Activated T-helper 1 cell treated with anti-CD3 and anti-CD28 coated beads, Interleukin-12 subunit alpha, Interleukin-12 subunit beta, Interleukin-2, Interleukin-4 antibody, amounts not matched to agents 30 ng/mL and 10 ng/mL and 1 ng/mL, durations not matched to agents 14 hours and 24 hours and 36 hours (primary cell): ENCODE measurements around the gene ACBD3. TPM values are rescaled to one million over a fixed set of nuclear protein-coding genes. Genes with fewer than 3 reads are reported as not detected.

Experiments used
- DNase-seq: peaks from one replicate; pipeline ENCODE4 v3.0.0; 2021; ENCODE audit warnings: low spot score
- H3K27ac Mint-ChIP-seq: one replicate; pipeline ENCODE4 v1.8.0; 2021; ENCODE audit warnings: mild to moderate bottlenecking, mixed read lengths
- H3K27me3 Mint-ChIP-seq: one replicate; pipeline ENCODE4 v1.8.0; 2022; ENCODE audit warnings: mild to moderate bottlenecking, moderate library complexity, mixed read lengths; ENCODE audit not compliant: insufficient read depth
- H3K36me3 Mint-ChIP-seq: one replicate; pipeline ENCODE4 v1.8.0; 2021; ENCODE audit warnings: low read depth, mixed read lengths
- H3K4me1 Mint-ChIP-seq: one replicate; pipeline ENCODE4 v1.8.0; 2021; ENCODE audit warnings: low read depth, mixed read lengths
- H3K4me3 Mint-ChIP-seq: one replicate; pipeline ENCODE4 v1.8.0; 2021; ENCODE audit warnings: mild to moderate bottlenecking, moderate library complexity, mixed read lengths
- H3K9me3 Mint-ChIP-seq: one replicate; pipeline ENCODE4 v1.8.0; 2021; ENCODE audit warnings: mixed read lengths
- intact Hi-C: fragments of 100-400 bp; cut with micrococcal nuclease; formaldehyde crosslinking; loops from one replicate; pipeline ENCODE4 v1.15.1; 2024
- total RNA-seq: library from RNA; stranded (reverse); gene quantifications from 2 replicates; pipeline ENCODE4 v1.2.3, GENCODE V29; 2022

Gene ACBD3
- total RNA-seq, 1 donor from 2014 or later: 23.6 TPM

DNA sequence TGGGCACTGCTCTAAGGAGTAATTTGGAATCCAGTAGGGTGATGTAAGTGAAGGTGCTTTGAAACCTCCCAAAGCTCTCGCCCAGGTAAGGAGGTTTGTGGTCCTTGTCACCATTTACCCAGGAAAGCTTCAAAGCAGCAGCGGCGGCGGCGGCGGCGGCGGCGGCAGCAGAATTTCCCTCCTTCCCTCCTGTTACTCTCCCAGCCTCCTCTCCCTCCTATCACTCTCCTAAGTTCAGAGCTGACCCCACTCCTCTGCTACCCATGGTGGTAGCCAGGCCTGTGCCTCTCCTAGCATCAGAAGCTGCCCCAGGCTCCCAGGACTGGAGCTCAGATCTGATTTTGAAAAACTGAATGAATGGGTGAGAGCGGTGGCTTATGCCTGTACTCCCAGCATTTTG, 60.7 kb downstream of the ACBD3 start:
- DNase-seq: no peak
- H3K27ac Mint-ChIP-seq: no peak overlapping the region
- H3K4me3 Mint-ChIP-seq: no peak overlapping the region
- H3K4me1 Mint-ChIP-seq: peaks cover 57% of the 10 kb centered on the region
- intact Hi-C loops: loop anchor here (1.0 kb wide), 3 partner anchors 71 to 207 kb away; partner anchors contain the start of gene LIN9
- H3K27me3 Mint-ChIP-seq: no peaks in the 10 kb centered on the region
- H3K9me3 Mint-ChIP-seq: no peaks in the 10 kb centered on the region
- H3K36me3 Mint-ChIP-seq: peaks cover 4% of the 10 kb centered on the region

GRCh38 chr1:226125097-226125630, 61.4 kb downstream of the ACBD3 start:
- intact Hi-C loops: loop anchor here (1.0 kb wide), 3 partner anchors 72 to 208 kb away; partner anchors contain the start of gene LIN9
- Mint-ChIP-seq H3K27ac (peak overlapping the region; percentile 1), H3K36me3 (peaks cover 2% of the 10 kb centered on the region), H3K9me3 (no peaks in the 10 kb centered on the region), H3K27me3 (no peaks in the 10 kb centered on the region), H3K4me3 (peak overlapping the region; percentile 1), H3K4me1 (peaks cover 59% of the 10 kb centered on the region)
- peak; percentile 82 for DNase-seq

DNA sequence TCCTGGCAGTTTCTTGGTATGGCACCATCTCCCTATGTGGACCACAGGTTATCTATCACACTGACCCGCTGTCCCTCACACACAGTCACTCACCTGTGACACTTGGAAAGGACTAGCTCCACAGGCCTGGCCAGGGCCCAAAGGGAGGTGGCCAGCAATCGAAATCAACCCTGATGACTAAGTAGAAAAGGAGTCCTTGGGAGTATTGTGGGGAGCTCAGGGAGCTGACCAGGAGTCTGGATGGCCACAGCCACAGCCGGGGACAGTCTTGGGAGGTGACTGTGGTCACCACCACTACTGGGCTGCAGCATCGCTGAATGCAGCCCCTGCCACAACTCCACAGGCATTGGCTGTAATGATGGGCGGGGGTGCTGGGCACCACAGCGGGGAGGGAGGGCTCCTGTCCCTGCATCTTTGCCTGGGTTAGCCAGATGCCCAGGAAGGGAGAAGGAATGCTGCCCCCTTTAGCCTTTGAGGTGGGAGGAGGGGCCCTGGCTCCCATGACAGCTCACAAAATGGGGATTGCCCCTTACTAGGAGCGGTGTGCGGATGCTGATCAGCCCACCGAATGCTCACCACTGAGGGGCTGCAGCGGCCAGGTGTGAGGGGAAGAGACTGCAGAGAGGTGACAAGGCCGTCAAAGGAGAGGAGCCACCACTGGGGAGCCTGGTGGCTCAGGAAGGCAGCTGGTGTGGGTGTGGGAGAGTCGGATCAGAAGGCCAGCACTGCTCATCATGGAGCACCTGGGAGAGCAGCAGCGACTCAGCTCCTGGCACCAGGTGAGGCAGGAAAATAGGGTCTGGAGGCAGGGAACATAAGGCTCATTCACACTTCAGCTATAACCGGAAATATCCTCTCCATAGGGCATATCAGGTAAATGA, 62.7 kb downstream of the ACBD3 start:
- Mint-ChIP-seq H3K36me3 (peaks cover 2% of the 10 kb centered on the region), H3K4me3 (peak overlapping the region; percentile 78), H3K9me3 (no peaks in the 10 kb centered on the region), H3K27me3 (no peaks in the 10 kb centered on the region), H3K27ac (peak overlapping the region; percentile 56), H3K4me1 (peaks cover 59% of the 10 kb centered on the region)
- intact Hi-C loops: no loop called here
- DNase-seq: no peak

GRCh38 chr1:226123212-226123560, 63.4 kb downstream of the ACBD3 start:
- no peak for DNase-seq
- Mint-ChIP-seq H3K4me3 (peak overlapping the region; percentile 78), H3K9me3 (no peaks in the 10 kb centered on the region), H3K36me3 (peaks cover 2% of the 10 kb centered on the region), H3K4me1 (peaks cover 53% of the 10 kb centered on the region), H3K27ac (peak overlapping the region; percentile 56), H3K27me3 (peaks cover 2% of the 10 kb centered on the region)
- intact Hi-C loops: no loop called here

DNA sequence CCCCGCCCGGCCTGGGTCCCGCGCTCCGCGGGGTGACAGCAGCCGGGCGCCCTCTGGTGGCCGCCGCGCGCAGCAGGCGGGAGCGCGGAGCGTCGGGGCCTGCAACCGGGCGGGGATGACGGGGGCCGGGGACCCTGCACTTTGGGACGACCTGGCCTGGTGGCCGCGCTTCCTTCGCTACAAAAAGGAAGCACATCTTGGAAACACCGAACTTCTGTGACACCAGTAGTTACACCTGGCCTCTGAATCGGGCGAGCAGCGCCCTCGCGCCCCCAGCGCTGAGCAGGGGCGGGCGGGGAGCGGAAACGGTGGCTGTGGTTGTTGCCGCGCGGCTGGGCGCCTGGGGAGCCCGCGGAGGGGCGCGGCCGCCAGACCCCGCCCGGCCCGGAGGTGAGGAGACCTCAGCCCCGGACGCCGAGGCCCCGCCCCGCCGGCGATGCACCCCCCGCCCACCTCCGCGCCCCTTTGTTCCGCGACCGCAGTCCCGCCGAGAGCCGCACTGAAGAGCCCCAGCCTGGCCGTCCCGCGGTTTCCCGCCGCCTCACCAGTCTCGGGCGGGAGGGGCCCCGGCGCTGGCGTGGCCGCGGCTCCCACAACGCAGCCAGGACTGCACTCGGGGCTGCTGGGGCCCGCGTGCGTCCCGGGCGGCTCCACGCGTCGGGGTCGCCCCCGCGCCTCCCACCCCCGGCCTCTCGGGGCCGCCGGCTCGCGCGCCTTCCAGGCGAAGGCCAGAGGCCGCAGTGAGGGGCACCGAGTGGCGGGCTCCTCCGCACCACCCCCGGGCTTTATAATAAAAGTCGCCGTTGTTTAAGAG, 64.7 kb downstream of the ACBD3 start:
- Mint-ChIP-seq H3K9me3 (no peaks in the 10 kb centered on the region), H3K4me3 (peak overlapping the region; percentile 78), H3K36me3 (peaks cover 2% of the 10 kb centered on the region), H3K27ac (no peak overlapping the region), H3K4me1 (peaks cover 41% of the 10 kb centered on the region), H3K27me3 (peaks cover 5% of the 10 kb centered on the region)
- intact Hi-C loops: loop anchor here (1.0 kb wide), 6 partner anchors 11 to 286 kb away; partner anchors contain the start of genes ACBD3 and SDE2
- DNase-seq: peak; percentile 70

DNA sequence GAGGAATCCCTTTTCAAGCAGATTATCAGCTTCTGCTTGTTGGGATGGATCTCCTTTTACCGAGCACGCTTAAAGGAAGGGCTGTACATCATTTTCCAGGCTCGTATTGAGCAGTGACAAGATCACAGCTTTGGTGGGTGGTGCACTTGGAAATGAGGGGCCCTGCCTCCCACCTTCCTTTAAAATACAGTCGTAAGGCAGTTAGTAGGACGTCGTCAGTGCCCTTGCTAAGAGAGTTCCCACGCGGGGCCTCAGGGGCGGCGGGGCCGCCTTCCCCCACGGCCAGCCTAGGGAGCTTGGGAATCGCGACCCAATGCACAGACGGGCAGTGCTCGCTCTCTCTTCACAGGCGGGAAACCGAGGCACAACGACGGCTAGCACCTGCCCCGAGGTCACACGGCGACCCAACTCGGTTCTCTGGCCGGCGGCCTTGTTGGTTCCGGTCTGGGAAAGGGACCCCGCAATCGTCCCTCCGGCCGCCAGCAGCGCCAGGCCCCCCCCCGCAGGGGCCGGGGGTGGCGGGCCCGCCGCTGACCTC, 65.4 kb downstream of the ACBD3 start:
- intact Hi-C loops: loop anchor here (1.0 kb wide), 2 partner anchors 38 to 57 kb away; no protein-coding TSS in a partner anchor
- H3K36me3 Mint-ChIP-seq: peaks cover 2% of the 10 kb centered on the region

DNA sequence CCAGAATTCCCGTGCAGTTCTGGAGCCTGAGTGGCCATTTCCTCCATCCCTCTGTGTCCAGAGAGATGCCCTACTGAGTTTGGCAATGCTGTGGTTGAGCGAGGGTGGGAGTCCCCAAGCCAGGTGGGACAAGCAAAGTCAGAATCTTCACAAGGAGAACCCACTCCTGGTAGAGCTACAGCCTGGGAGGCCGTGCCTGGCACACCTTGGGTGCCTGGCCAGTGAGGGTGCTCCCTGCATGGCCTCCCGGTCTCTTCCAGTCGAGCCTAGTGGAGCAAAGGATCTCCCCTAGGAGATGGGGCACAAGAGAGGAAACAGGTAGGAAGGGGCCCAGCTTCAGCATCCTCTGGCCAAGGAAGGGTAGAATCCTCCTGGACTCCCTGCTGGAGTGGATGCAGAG, 66.1 kb downstream of the ACBD3 start:
- Mint-ChIP-seq H3K4me1 (peaks cover 36% of the 10 kb centered on the region), H3K4me3 (peak overlapping the region; percentile 83), H3K36me3 (peaks cover 2% of the 10 kb centered on the region), H3K9me3 (no peaks in the 10 kb centered on the region), H3K27me3 (peaks cover 5% of the 10 kb centered on the region), H3K27ac (peak overlapping the region; percentile 87)
- intact Hi-C loops: no loop called here
- DNase-seq: no peak

More for the DNA sequence above, 65.4 kb downstream of the ACBD3 start:
- Mint-ChIP-seq H3K9me3 (no peaks in the 10 kb centered on the region), H3K4me1 (peaks cover 39% of the 10 kb centered on the region), H3K4me3 (peak overlapping the region; percentile 83), H3K27me3 (peaks cover 5% of the 10 kb centered on the region), H3K27ac (peak overlapping the region; percentile 87)
- DNase-seq: no peak

DNA sequence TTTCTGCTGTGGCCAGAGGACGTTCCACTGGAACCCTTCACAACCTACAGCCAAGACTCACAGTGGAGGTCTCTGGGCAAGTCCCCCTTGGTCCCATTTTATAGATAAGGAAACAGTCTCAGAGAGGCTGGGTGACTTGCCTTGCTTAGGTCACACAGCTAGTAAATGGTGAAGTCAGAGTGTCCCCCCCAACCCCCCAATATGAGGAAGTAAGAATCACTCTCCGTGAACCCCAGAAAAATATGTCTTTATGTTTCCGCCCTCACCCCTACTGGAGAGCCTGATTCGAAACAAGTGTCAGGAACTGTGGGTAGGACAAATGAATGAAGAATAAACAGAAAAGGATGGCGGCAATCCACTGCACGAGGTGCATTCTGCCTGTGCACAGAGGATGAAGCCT, 67.4 kb downstream of the ACBD3 start:
- DNase-seq: no peak
- H3K27ac Mint-ChIP-seq: no peak overlapping the region
- intact Hi-C loops: no loop called here

GRCh38 chr1:226118357-226118756, 68.2 kb downstream of the ACBD3 start:
- DNase-seq: no peak
- Mint-ChIP-seq H3K36me3 (peaks cover 2% of the 10 kb centered on the region), H3K27me3 (peaks cover 5% of the 10 kb centered on the region), H3K4me1 (peaks cover 16% of the 10 kb centered on the region), H3K9me3 (no peaks in the 10 kb centered on the region), H3K27ac (no peak overlapping the region), H3K4me3 (no peak overlapping the region)
- intact Hi-C loops: no loop called here

More for the DNA sequence above, 67.4 kb downstream of the ACBD3 start:
- H3K27me3 Mint-ChIP-seq: peaks cover 5% of the 10 kb centered on the region
- H3K36me3 Mint-ChIP-seq: peaks cover 2% of the 10 kb centered on the region
- no peaks in the 10 kb centered on the region for H3K9me3 Mint-ChIP-seq
- H3K4me3 Mint-ChIP-seq: no peak overlapping the region
- H3K4me1 Mint-ChIP-seq: peaks cover 24% of the 10 kb centered on the region

DNA sequence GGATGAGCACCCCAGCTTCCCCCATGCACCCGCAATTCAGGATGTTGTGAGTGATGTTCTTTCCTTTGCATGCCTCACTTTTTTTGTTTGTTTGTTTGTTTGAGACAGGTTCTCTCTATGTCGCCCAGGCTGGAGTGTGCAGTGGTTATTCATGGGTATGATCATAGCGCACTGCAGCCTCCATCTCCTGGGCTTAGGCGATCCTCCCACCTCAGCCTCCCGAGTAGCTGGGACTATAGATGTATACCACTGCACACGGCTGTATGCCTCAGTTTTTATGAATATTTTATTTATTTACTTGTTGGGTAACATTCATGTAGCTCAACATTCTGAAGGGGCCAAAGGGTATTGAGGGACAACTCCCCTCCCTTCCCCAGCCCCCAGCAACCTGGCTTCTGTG, 69.2 kb downstream of the ACBD3 start:
- H3K27me3 Mint-ChIP-seq: peaks cover 11% of the 10 kb centered on the region
- no peak overlapping the region for H3K4me3 Mint-ChIP-seq
- intact Hi-C loops: no loop called here

DNA sequence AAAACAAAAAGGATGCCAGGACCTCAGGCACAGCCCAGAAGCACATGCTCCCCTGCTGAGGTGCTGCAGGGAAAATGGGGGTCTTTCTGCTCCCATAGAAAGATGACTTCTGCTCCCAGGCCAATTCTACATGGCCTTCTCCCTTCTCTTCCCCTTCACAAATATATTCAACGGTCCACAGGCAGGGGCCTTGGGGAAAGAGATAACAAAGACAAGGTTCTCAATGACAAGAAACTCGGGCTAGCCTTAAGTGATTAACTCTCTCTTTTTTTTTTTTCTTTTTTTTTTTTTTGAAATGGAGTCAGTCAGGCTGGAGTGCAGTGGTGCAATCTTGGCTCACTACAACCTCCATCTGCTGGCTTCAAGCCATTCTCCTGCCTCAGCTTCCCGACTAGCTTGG, 69.9 kb downstream of the ACBD3 start:
- intact Hi-C loops: no loop called here
- peaks cover 20% of the 10 kb centered on the region for H3K4me1 Mint-ChIP-seq
- H3K27me3 Mint-ChIP-seq: peaks cover 11% of the 10 kb centered on the region
- H3K9me3 Mint-ChIP-seq: no peaks in the 10 kb centered on the region
- no peak overlapping the region for H3K4me3 Mint-ChIP-seq
- no peak for DNase-seq
- H3K36me3 Mint-ChIP-seq: no peaks in the 10 kb centered on the region
- no peak overlapping the region for H3K27ac Mint-ChIP-seq

More for the DNA sequence above, 69.2 kb downstream of the ACBD3 start:
- no peak overlapping the region for H3K27ac Mint-ChIP-seq
- H3K9me3 Mint-ChIP-seq: no peaks in the 10 kb centered on the region
- peaks cover 16% of the 10 kb centered on the region for H3K4me1 Mint-ChIP-seq
- H3K36me3 Mint-ChIP-seq: no peaks in the 10 kb centered on the region
- DNase-seq: no peak

GRCh38 chr1:226112626-226113025, 73.9 kb downstream of the ACBD3 start:
- Mint-ChIP-seq H3K27ac (peak overlapping the region; percentile 52), H3K4me1 (peaks cover 25% of the 10 kb centered on the region), H3K4me3 (peak overlapping the region; percentile 40), H3K27me3 (peaks cover 12% of the 10 kb centered on the region), H3K36me3 (no peaks in the 10 kb centered on the region), H3K9me3 (no peaks in the 10 kb centered on the region)
- DNase-seq: no peak
- intact Hi-C loops: no loop called here
